Lower leg skin (tissue), 4 donors: ENCODE data around the gene TRIM27. TPM values are rescaled to one million over a fixed set of nuclear protein-coding genes. Genes with fewer than 3 reads are reported as not detected.
"Not testable (repeated sequence)": the region's sequence is repeated elsewhere in the genome, so short reads cannot be mapped to it uniquely, and the experiment has no call there.

Source experiments
- DNase-seq, 2 donors: peaks; one replicate each; pipeline ENCODE4 v3.0.0-alpha.2; 2019; ENCODE audit warnings: low spot score in 2 of 2
- H3K4me3 ChIP-seq: fragments of 200-600 bp; sonication (generic); 2 replicates; pipeline ENCODE4 v1.5.1; 2017; ENCODE audit warnings: mild to moderate bottlenecking, low read depth; ENCODE audit not compliant: poor library complexity, severe bottlenecking
- POLR2A ChIP-seq, 2 donors: fragments of 450-650 bp; IDR thresholded peaks; one replicate each; pipeline ENCODE4 v1.6.1; 2016 to 2017; ENCODE audit warnings: antibody characterized with exemption in 2 of 2, mild to moderate bottlenecking in 1 of 2, moderate library complexity in 1 of 2
- WGBS, 2 donors: methylation state at CpG; one replicate each; pipeline ENCODE4 v1.1.5; 2018; 5-methylcytosine and 5-hydroxymethylcytosine counted together
- intact Hi-C: fragments of 100-400 bp; cut with DNase I; formaldehyde crosslinking; loops from one replicate; pipeline ENCODE4 v1.15.0; 2023; ENCODE audit warnings: low total_unique reads
- total RNA-seq, 4 donors: library from RNA; depleted of rRNA; stranded (reverse); fragments of >200 nt; gene quantifications; one replicate each; pipeline ENCODE4 v1.1.0, GENCODE V29; 2016
- TF ChIP-seq, protein P1 (sequence below), 3 donors: fragments of 450-650 bp; IDR thresholded peaks; one replicate each; pipeline ENCODE4 v1.5.1; 2016; ENCODE audit warnings: antibody characterized with exemption in 3 of 3, mild to moderate bottlenecking in 3 of 3, moderate library complexity in 2 of 3

Gene TRIM27
- total RNA-seq, 4 donors from 2014 or later, result 32.2 to 38.9 (median 35.6) TPM

DNA sequence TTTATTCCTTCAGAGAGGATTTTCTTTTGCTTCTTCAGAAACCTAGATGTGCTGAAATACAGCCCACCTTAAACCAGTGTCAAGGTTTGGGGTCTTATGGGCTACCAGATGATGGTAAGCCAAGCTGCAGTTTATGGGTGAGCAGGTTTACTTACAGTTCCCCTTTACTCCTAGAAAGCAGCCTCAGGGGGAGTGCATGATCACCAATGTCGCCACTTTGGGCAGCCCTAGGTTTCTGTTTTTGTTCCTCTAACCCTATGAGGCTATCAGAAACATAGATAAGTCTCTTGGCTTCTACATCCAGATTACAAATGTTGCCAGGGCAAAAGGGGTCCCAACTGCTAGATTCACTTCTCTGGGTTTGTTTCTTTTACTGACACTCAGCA is 67.2 kb downstream of the TRIM27 start:
- WGBS, 2 donors, result 37 to 70% methylated on average over 1 of the region's 1 CpG
- intact Hi-C loops, result no loop called here
- H3K4me3 ChIP-seq, result no peak overlapping the region
- DNase-seq, result no peak
- no peak for TF ChIP-seq POLR2A (IDR thresholded peaks at IDR 0.05)
- TF ChIP-seq, protein P1, sequence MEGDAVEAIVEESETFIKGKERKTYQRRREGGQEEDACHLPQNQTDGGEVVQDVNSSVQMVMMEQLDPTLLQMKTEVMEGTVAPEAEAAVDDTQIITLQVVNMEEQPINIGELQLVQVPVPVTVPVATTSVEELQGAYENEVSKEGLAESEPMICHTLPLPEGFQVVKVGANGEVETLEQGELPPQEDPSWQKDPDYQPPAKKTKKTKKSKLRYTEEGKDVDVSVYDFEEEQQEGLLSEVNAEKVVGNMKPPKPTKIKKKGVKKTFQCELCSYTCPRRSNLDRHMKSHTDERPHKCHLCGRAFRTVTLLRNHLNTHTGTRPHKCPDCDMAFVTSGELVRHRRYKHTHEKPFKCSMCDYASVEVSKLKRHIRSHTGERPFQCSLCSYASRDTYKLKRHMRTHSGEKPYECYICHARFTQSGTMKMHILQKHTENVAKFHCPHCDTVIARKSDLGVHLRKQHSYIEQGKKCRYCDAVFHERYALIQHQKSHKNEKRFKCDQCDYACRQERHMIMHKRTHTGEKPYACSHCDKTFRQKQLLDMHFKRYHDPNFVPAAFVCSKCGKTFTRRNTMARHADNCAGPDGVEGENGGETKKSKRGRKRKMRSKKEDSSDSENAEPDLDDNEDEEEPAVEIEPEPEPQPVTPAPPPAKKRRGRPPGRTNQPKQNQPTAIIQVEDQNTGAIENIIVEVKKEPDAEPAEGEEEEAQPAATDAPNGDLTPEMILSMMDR (IDR thresholded peaks at IDR 0.05), result no peak

GRCh38 chr6:28854405-28854804 is 69.4 kb downstream of the TRIM27 start:
- DNase-seq, H3K4me3 ChIP-seq, intact Hi-C loops: not testable (repeated sequence)
- WGBS, 2 donors, result 87 to 97% methylated on average over 2 of the region's 2 CpGs

Other genes with a start within 250 kb of the TRIM27 start
- 1 to 10 TPM in 2 of 4 donors, under 1 TPM in 1, not detected in 1; 0.69 to 1.4 (median 1.1) TPM for gene ZNF311, start 81.3 kb upstream of the TRIM27 start, total RNA-seq
- not detected for gene OR2W1, start 121.2 kb upstream of the TRIM27 start, total RNA-seq
- gene OR2B3, start 163.3 kb upstream of the TRIM27 start, total RNA-seq, result not detected
- not detected for gene OR2J1, start 175.5 kb upstream of the TRIM27 start, total RNA-seq
- not detected for gene OR2J3, start 184.1 kb upstream of the TRIM27 start, total RNA-seq
- not detected for gene OR2J2, start 246.9 kb upstream of the TRIM27 start, total RNA-seq